Inferior parietal cortex (tissue), 1 donor: ENCODE data around the gene LTV1.
"Not testable (repeated sequence)": the region's sequence is repeated elsewhere in the genome, so short reads cannot be mapped to it uniquely, and the experiment has no call there.

ENCODE experiments used
- DNase-seq: peaks from one replicate; pipeline ENCODE4 v3.0.0-alpha.2; 2016; ENCODE audit errors: extremely low spot score

LTV1 gene, protein sequence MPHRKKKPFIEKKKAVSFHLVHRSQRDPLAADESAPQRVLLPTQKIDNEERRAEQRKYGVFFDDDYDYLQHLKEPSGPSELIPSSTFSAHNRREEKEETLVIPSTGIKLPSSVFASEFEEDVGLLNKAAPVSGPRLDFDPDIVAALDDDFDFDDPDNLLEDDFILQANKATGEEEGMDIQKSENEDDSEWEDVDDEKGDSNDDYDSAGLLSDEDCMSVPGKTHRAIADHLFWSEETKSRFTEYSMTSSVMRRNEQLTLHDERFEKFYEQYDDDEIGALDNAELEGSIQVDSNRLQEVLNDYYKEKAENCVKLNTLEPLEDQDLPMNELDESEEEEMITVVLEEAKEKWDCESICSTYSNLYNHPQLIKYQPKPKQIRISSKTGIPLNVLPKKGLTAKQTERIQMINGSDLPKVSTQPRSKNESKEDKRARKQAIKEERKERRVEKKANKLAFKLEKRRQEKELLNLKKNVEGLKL

DNA sequence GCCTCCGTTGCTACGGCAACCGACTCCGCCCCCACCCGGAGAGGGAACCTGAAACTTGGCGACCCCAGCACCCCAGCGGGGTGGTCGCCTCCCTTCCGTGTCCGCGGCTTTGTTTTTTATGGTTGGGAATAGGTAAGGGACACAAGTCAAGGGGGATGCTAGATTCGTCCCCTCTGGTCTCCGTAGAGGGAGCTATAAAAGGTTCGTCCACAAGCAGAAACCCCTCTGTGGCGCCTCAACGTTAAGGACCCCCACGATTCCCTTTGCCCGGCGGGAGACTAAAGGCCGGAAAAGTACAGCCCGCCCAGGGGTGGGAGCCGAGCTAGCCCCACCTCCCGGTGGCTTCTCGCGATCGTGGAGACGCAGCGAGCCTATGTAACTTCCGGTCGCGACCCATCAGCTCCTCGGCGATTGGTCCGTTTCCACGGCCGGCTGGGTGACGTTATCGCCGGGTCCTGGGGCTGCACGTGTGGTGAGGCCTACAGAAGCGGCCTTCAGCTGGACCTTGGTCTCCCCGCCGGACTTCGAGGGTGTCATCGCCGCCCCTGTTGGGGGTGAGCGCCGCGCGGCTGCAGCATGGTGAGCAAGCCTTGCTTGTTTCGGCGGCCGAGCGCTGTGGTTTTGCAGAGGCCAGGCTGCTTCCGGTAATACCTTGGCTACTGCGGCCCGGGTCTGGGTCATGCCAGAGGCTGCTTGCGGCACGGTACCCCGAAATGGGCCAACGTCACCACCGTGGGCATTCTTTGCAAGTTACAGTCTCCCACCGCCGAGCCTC, at the start of gene LTV1:
Gene LTV1 (plus strand): TSS at position 437 of the 775 bp plus-strand sequence. CDS start 140 bp downstream, at position 577.
- peak; percentile 97 for DNase-seq

DNA sequence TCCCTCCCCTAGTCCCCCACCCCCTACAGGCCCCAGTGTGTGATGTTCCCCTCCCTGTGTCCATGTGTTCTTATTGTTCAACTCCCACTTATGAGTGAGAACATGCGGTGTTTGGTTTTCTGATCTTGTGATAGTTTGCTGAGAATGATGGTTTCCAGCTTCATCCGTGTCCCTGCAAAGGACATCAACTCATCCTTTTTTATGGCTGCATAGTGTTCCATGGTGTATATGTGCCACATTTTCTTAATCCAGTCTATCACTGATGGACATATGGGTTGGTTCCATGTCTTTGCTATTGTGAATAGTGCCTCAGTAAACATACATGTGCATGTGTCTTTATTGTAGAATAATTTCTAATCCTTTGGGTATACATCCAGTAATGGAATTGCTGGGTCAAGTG, 46.6 kb upstream of the LTV1 start:
- not testable (repeated sequence) for DNase-seq

GRCh38 chr6:143798487-143798886, 44.7 kb upstream of the LTV1 start:
- not testable (repeated sequence) for DNase-seq

DNA sequence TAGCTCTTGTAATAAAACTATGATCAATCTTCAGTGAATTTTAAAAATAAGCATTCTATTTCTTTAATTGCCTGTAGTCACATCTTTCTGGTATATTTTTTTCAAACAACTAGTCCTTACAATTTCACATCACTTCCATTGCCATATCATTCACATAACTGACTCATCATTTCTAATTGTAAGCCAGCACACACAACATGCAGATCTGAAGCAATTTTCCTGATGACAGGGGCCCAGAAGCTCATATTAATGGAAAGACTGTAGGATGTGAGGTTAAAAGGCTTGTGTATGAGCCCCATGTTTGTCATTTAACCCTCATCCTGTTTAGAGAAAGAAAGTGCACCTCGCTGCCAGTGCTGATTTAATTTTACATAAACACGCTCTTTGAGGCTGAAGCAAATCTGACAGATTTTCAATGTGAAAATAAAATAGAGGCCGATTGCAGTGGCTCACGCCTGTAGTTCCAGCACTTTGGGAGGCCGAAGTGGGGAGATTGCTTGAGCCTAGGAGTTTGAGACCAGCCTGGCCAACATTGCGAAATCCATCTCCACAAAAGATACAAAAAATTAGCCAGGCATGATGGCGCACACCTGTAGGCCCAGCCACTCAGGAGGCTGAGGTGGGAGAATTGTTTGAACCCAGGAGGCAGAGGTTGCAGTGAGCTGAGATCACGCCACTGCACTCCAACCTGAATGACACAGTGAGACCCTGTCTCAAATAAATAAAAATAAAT, 40.1 kb upstream of the LTV1 start:
- DNase-seq, result no peak

- DNase-seq, result no peak
These were observed 39.2 kb upstream of the LTV1 start for GRCh38 chr6:143803769-143804568.

- DNase-seq, result no peak
These were observed 38.3 kb upstream of the LTV1 start for GRCh38 chr6:143804835-143805239.

DNA sequence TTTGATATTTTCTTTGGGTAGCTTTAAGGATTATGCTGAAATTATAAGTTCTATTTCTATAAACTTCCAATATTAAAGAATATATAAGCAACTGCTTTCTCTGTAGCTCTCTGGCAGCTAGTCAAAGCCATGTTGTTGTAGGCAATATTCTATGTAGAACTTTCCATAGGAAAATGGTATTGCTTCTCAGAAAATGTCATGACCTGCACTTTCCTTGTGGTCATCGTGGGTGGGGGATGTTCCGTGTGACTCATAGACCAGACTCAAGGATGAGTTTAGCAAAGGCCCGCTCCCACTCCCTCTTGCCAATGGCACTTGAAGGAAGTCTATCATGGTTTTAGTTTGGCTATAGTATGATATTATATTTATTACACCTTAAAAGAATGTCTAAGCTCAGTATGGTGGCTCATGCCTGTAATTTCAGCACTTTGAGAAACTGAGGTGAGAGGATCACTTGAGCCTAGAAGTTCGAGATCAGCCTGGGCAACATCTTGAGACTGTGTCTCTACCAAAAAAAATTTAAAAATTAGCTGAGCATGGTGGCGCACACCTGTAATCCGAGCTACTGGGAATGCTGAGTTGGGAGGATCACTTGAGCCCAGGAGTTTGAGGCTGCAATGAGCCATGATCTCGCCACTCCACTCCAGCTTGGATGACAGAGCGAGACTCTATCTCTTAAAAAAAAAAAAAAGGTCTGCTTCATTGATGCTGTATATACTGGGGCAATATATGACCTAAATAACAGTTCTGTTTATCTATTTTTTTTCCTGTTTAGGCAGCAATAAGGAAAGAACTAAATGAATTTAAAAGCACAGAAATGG, 36.6 kb upstream of the LTV1 start:
- peak; percentile 24 for DNase-seq

- DNase-seq, result peak; percentile 23
These were observed 35.9 kb upstream of the LTV1 start for GRCh38 chr6:143807103-143807772.

- no peak for DNase-seq
These were observed 32.4 kb upstream of the LTV1 start for GRCh38 chr6:143810745-143811144.

DNA sequence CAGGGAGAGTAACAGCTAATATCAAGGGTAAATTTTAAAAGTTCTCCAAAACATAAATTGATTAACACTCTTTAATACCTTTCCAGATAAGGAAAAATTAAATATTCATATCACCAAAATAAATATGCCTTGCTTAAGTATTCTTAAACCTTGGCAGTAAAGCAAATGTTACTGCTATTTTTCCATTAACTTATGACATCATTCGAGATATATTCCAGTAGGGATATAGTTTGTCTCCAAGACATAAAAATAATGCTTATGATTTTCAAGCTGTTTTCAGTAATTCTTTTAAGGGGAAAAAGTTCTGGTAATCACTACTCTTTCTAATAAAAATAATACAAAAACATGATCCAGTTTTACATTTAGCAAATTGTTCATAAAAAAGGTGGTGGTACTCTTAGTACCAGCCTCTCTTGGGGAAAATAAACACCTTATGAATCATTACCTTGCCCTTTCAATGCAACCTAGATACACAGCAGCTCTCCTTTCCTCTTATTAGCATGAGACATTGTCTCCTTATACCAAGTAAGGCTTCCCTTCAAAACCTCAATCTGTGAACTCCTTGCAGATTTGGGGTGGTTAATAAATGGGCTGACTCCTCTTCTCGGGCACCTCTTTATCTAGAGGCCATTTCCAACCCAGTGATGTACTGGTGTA, 31.5 kb upstream of the LTV1 start:
- no peak for DNase-seq

DNA sequence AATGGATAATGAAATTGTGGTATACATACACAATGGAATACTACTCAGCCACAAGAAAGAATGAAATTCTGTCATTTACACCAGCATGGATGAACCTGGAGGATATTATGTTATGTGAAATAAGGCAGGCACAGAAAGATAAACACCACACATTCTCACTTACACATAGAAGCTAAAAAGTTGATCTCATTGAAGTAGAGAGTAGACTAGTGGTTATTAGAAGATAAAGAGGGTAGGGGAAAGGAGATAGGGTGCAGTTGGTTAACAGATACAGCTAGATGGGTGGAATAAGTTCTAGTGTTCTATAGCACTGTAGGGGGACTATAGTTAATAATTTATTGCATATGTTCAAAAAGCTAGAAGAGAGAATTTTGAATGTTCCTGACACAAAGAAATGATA, 25.5 kb upstream of the LTV1 start:
- DNase-seq, result no peak

DNA sequence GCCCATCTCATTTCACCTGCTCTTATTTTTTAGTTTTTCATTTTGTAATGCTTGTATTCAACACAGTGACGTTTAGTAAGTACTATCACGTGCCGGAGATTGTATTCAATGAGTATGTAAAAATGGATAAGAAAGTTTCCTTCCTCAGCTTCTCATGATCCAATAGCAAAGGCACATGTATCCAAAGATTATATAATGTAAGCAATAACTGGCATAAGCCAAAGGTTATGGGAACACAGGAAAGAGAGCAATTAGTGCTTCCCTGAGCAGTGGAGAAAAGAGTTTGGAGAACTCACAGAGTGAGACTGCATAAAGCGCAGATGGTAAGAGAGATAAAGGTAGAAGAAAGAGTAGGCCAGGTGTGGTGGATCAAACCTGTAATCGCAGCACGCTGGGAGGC, 21.8 kb upstream of the LTV1 start:
- no peak for DNase-seq

DNA sequence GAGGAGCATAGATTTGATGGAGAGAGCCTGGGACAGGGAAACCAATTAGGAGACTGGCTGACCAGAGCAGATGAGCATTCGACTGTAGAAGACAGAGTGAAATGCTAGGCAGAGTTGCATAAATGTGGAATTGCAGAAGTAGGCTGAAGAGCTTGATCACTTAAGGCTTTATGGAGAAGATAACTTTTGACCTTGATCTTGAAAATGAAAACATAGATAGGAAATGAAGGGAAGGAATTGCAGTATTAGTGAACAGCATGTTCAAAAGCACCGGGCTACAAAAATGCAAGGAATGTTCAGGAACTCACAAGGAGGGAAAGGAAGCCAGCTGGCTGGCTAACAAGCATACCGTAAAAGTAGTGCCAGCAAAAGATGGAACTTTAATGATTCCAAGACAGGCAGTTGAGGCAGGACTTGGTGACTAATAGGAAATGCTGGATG, 20.5 kb upstream of the LTV1 start:
- no peak for DNase-seq

DNA sequence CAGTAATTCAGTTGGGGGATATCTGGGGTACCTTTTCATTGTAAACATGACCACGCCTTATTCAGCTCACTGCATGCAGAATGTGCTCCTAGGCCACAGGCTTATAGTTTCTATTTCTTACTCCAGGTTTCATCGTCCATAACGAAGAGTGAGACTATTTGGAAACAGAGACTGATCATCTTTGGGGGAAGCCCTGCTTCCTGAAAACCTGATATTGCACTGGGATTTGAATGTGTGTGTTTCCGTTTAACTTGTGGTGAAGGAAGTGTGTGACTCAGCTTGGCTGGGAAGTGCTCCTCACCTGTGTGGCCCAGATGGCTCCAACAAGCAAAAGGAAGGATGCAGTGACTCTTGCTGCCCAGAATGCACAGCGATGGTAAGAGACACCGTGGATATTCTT, 19.6 kb upstream of the LTV1 start:
- no peak for DNase-seq

GRCh38 chr6:143828572-143828971, 14.6 kb upstream of the LTV1 start:
- no peak for DNase-seq

GRCh38 chr6:143836150-143836549, 7.0 kb upstream of the LTV1 start:
- no peak for DNase-seq

GRCh38 chr6:143838395-143838794, 4.7 kb upstream of the LTV1 start:
- DNase-seq, result no peak

- peak; percentile 10 for DNase-seq
These were observed 3.9 kb upstream of the LTV1 start for GRCh38 chr6:143839196-143839595.

GRCh38 chr6:143840595-143841265, 2.4 kb upstream of the LTV1 start:
- no peak for DNase-seq
